Measurements from ENCODE around the gene IGHMBP2.

- TF ChIP-seq CTCF (IDR thresholded peaks at IDR 0.05) (no peak), POLR2A (IDR thresholded peaks at IDR 0.05) (no peak), POLR2AphosphoS5 (IDR thresholded peaks at IDR 0.05) (no peak)
Observed at GRCh38 chr11:68934321-68934645, 30.6 kb downstream of the IGHMBP2 start.
